ENCODE data around the gene SLC15A1. TPM values are rescaled to one million over a fixed set of nuclear protein-coding genes. Genes with fewer than 3 reads are reported as not detected.

SLC15A1 gene
- polyA plus RNA-seq, 3 donors: not detected

- H3K9me3 ChIP-seq (replicated peaks in 1 of 2; ENCODE audit: control insufficient read depth in 1 of 2, insufficient read depth in 1 of 2, low read length in 2 of 2): peaks cover 0 to 11% of the 10 kb centered on the region in 2 donors
- H3K4me1 ChIP-seq (ENCODE audit: control insufficient read depth in 1 of 2, insufficient read depth in 2 of 2, low read length in 2 of 2): no peaks in the 10 kb centered on the region
- Mint-ChIP-seq H3K36me3 (no peaks in the 10 kb centered on the region), H3K4me1 (peaks cover 9% of the 10 kb centered on the region), H3K27ac (no peak overlapping the region), H3K27me3 (ENCODE audit: low read depth in 3 of 3) (peaks cover 0 to 10% (median 3%) of the 10 kb centered on the region in 3 donors), H3K4me3 (peak overlapping the region in 1 of 2 donors; percentile 62), H3K9me3 (peaks cover 8 to 19% (median 13%) of the 10 kb centered on the region in 7 donors)
- peak overlapping the region in 2 of 3 experiments; percentile 23 to 48 for H3K4me3 ChIP-seq (replicated peaks in 1 of 3; ENCODE audit: low read depth in 2 of 3, low read length in 3 of 3)
- no peaks in the 10 kb centered on the region for H3K79me2 ChIP-seq (ENCODE audit: insufficient read depth, low read length)
- no peaks in the 10 kb centered on the region for H4K20me1 ChIP-seq (ENCODE audit: insufficient read depth, low read length)
- peak overlapping the region; percentile 54 for H2AFZ ChIP-seq (ENCODE audit: insufficient read depth, low read depth, low read length, poor library complexity, severe bottlenecking)
- intact Hi-C loops (cut with micrococcal nuclease): no loop called here
- H3K36me3 ChIP-seq (replicated peaks in 1 of 2; ENCODE audit: control insufficient read depth in 1 of 2, insufficient read depth in 2 of 2, low read length in 2 of 2): no peaks in the 10 kb centered on the region
- peak overlapping the region; percentile 2 for H3K9ac ChIP-seq (ENCODE audit: insufficient read depth, low read length, poor library complexity, severe bottlenecking)
- no peak for DNase-seq
- peak overlapping the region; percentile 17 for H3K4me2 ChIP-seq (replicated peaks; ENCODE audit: extremely low read depth, low read length, poor library complexity, severe bottlenecking)
- 72% methylated on average over 7 of the region's 15 CpGs for WGBS (ENCODE audit: insufficient coverage)
- TF ChIP-seq, protein P1, sequence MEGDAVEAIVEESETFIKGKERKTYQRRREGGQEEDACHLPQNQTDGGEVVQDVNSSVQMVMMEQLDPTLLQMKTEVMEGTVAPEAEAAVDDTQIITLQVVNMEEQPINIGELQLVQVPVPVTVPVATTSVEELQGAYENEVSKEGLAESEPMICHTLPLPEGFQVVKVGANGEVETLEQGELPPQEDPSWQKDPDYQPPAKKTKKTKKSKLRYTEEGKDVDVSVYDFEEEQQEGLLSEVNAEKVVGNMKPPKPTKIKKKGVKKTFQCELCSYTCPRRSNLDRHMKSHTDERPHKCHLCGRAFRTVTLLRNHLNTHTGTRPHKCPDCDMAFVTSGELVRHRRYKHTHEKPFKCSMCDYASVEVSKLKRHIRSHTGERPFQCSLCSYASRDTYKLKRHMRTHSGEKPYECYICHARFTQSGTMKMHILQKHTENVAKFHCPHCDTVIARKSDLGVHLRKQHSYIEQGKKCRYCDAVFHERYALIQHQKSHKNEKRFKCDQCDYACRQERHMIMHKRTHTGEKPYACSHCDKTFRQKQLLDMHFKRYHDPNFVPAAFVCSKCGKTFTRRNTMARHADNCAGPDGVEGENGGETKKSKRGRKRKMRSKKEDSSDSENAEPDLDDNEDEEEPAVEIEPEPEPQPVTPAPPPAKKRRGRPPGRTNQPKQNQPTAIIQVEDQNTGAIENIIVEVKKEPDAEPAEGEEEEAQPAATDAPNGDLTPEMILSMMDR (IDR thresholded peaks at IDR 0.05): no peak
- no peaks in the 10 kb centered on the region for H3K27me3 ChIP-seq (ENCODE audit: control insufficient read depth in 2 of 2, insufficient read depth in 2 of 2, low read length in 2 of 2)
- no peak overlapping the region for H3K27ac ChIP-seq (ENCODE audit: low read depth in 1 of 2, low read length in 2 of 2)
Measured at GRCh38 chr13:98761126-98761985, 8.9 kb upstream of the SLC15A1 start.

- no peaks in the 10 kb centered on the region for H3K4me1 ChIP-seq (ENCODE audit: control insufficient read depth in 1 of 2, insufficient read depth in 2 of 2, low read length in 2 of 2)
- no peak overlapping the region for H3K27ac ChIP-seq (ENCODE audit: low read depth in 1 of 2, low read length in 2 of 2)
- peaks cover 21 to 32% of the 10 kb centered on the region in 2 donors for H3K27me3 ChIP-seq (ENCODE audit: control insufficient read depth in 2 of 2, insufficient read depth in 2 of 2, low read length in 2 of 2)
- Mint-ChIP-seq H3K27me3 (ENCODE audit: low read depth in 3 of 3) (peaks cover 37 to 43% (median 39%) of the 10 kb centered on the region in 3 donors), H3K4me3 (no peak overlapping the region), H3K36me3 (peaks cover 0 to 4% of the 10 kb centered on the region in 2 donors), H3K9me3 (peaks cover 16 to 32% (median 29%) of the 10 kb centered on the region in 7 donors), H3K27ac (no peak overlapping the region), H3K4me1 (no peaks in the 10 kb centered on the region)
- 88% methylated on average over 5 of the region's 9 CpGs for WGBS (ENCODE audit: insufficient coverage)
- peaks cover 11 to 20% of the 10 kb centered on the region in 2 donors for H3K9me3 ChIP-seq (replicated peaks in 1 of 2; ENCODE audit: control insufficient read depth in 1 of 2, insufficient read depth in 1 of 2, low read length in 2 of 2)
- no peaks in the 10 kb centered on the region for H3K79me2 ChIP-seq (ENCODE audit: insufficient read depth, low read length)
- no peak overlapping the region for H2AFZ ChIP-seq (ENCODE audit: insufficient read depth, low read depth, low read length, poor library complexity, severe bottlenecking)
- no peak for DNase-seq
- no peaks in the 10 kb centered on the region for H4K20me1 ChIP-seq (ENCODE audit: insufficient read depth, low read length)
- no peak overlapping the region for H3K9ac ChIP-seq (ENCODE audit: insufficient read depth, low read length, poor library complexity, severe bottlenecking)
- TF ChIP-seq, protein P1 (IDR thresholded peaks at IDR 0.05): no peak
- intact Hi-C loops (cut with micrococcal nuclease): no loop called here
- H3K4me2 ChIP-seq (replicated peaks; ENCODE audit: extremely low read depth, low read length, poor library complexity, severe bottlenecking): no peak overlapping the region
- H3K36me3 ChIP-seq (replicated peaks in 1 of 2; ENCODE audit: control insufficient read depth in 1 of 2, insufficient read depth in 2 of 2, low read length in 2 of 2): no peaks in the 10 kb centered on the region
- no peak overlapping the region for H3K4me3 ChIP-seq (replicated peaks in 1 of 3; ENCODE audit: low read depth in 2 of 3, low read length in 3 of 3)
Measured at GRCh38 chr13:98755729-98756128, 3.3 kb upstream of the SLC15A1 start.

Measured in CD14-positive monocyte (primary cell).